MM.1S (cell line): ENCODE data around the gene TLE3.

ENCODE experiments used
- CTCF ChIP-seq: fragments of 300-600 bp; sonication (generic); IDR thresholded peaks from 2 replicates; pipeline ENCODE4 v1.5.1; 2016; ENCODE audit warnings: antibody characterized with exemption, low read length, mixed read lengths
- EZH2 ChIP-seq: fragments of 300-600 bp; sonication (generic); optimal IDR thresholded peaks from 2 replicates; pipeline ENCODE3; 2017; ENCODE audit warnings: low read depth, mild to moderate bottlenecking, antibody characterized with exemption, low read length, mixed read lengths
- EZH2phosphoT487 ChIP-seq: fragments of 300-600 bp; sonication (generic); IDR thresholded peaks from 2 replicates; pipeline ENCODE4 v1.6.1; 2018; ENCODE audit warnings: antibody characterized with exemption, low read length

GRCh38 chr15:70068783-70069565 lies 28.7 kb downstream of the TLE3 start:
- TF ChIP-seq CTCF (no peak), EZH2phosphoT487 (no peak), EZH2 (no peak)
